Activated CD8-positive, alpha-beta T cell treated with anti-CD3 and anti-CD28 coated beads for 36 hours (primary cell): ENCODE data around the gene COL4A5. TPM values are rescaled to one million over a fixed set of nuclear protein-coding genes. Genes with fewer than 3 reads are reported as not detected.

Source experiments
- ATAC-seq: fragments of 200-7000 bp; cut with Tn5 transposase; one replicate; pipeline ENCODE4 v1.10.0; 2021; ENCODE audit warnings: mild to moderate bottlenecking, moderate library complexity
- CTCF ChIA-PET: fragments of 350-600 bp; sonication (Branson Sonifier 250); formaldehyde crosslinking; loops from one replicate; lab custom pipeline; 2021; ENCODE audit warnings: antibody characterized with exemption; lab: Charles Lee
- POLR2A ChIA-PET: fragments of 350-600 bp; sonication (Branson Sonifier 250); formaldehyde crosslinking; loops from one replicate; lab custom pipeline; 2021; ENCODE audit warnings: antibody characterized with exemption; lab: Charles Lee
- DNase-seq: peaks from one replicate; pipeline ENCODE4 v3.0.0-alpha.2; 2020
- H3K27ac Mint-ChIP-seq: one replicate; pipeline ENCODE4 v1.8.0; 2021; ENCODE audit warnings: mild to moderate bottlenecking, mixed read lengths
- H3K27me3 Mint-ChIP-seq: one replicate; pipeline ENCODE4 v1.8.0; 2021; ENCODE audit warnings: mixed read lengths
- H3K36me3 Mint-ChIP-seq: one replicate; pipeline ENCODE4 v1.8.0; 2021; ENCODE audit warnings: low read depth, mixed read lengths
- H3K4me1 Mint-ChIP-seq: one replicate; pipeline ENCODE4 v1.8.0; 2021; ENCODE audit warnings: low read depth, mixed read lengths
- H3K4me3 Mint-ChIP-seq: one replicate; pipeline ENCODE4 v1.8.0; 2021; ENCODE audit warnings: mild to moderate bottlenecking, moderate library complexity, mixed read lengths
- H3K9me3 Mint-ChIP-seq: one replicate; pipeline ENCODE4 v1.8.0; 2021; ENCODE audit warnings: mixed read lengths
- intact Hi-C: fragments of 100-400 bp; cut with micrococcal nuclease; formaldehyde crosslinking; loops from one replicate; pipeline ENCODE4 v1.10.0; 2022
- total RNA-seq, 2 experiments: library from RNA; stranded (reverse); gene quantifications; one replicate each; pipeline ENCODE4 v1.2.3, GENCODE V29; 2021
- TF ChIP-seq, protein P1 (sequence below): fragments of 200-600 bp; IDR thresholded peaks from one replicate; pipeline ENCODE4 v1.8.0; 2022; ENCODE audit warnings: antibody characterized with exemption, mild to moderate bottlenecking

The COL4A5 gene
- total RNA-seq, 2 experiments from 2014 or later = not detected

DNA sequence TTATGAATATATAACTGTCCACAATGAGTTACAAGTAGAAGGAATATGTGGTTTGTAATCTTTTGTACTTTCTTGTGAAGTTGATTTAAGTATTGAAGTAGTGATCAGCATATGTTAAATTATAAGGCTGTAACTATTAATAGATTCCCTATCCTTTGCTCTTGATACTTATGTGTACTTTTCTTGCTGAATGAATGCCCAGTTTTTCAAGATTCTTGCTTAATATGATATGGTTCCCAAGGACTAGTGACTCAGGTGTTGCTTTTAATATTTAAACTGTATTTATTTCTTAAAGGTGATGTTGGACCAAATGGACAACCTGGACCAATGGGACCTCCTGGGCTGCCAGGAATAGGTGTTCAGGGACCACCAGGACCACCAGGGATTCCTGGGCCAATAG lies 175.0 kb downstream of the COL4A5 start:
- ATAC-seq (no peak), DNase-seq (no peak)
- H3K36me3 Mint-ChIP-seq = no peaks in the 10 kb centered on the region
- no peak overlapping the region for H3K27ac Mint-ChIP-seq
- H3K4me3 Mint-ChIP-seq = no peak overlapping the region
- TF ChIP-seq, protein P1, sequence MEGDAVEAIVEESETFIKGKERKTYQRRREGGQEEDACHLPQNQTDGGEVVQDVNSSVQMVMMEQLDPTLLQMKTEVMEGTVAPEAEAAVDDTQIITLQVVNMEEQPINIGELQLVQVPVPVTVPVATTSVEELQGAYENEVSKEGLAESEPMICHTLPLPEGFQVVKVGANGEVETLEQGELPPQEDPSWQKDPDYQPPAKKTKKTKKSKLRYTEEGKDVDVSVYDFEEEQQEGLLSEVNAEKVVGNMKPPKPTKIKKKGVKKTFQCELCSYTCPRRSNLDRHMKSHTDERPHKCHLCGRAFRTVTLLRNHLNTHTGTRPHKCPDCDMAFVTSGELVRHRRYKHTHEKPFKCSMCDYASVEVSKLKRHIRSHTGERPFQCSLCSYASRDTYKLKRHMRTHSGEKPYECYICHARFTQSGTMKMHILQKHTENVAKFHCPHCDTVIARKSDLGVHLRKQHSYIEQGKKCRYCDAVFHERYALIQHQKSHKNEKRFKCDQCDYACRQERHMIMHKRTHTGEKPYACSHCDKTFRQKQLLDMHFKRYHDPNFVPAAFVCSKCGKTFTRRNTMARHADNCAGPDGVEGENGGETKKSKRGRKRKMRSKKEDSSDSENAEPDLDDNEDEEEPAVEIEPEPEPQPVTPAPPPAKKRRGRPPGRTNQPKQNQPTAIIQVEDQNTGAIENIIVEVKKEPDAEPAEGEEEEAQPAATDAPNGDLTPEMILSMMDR = no peak
- ChIA-PET CTCF (no interaction called here), POLR2A (no interaction called here)
- no peaks in the 10 kb centered on the region for H3K4me1 Mint-ChIP-seq
- intact Hi-C loops = no loop called here
- no peaks in the 10 kb centered on the region for H3K9me3 Mint-ChIP-seq
- no peaks in the 10 kb centered on the region for H3K27me3 Mint-ChIP-seq

DNA sequence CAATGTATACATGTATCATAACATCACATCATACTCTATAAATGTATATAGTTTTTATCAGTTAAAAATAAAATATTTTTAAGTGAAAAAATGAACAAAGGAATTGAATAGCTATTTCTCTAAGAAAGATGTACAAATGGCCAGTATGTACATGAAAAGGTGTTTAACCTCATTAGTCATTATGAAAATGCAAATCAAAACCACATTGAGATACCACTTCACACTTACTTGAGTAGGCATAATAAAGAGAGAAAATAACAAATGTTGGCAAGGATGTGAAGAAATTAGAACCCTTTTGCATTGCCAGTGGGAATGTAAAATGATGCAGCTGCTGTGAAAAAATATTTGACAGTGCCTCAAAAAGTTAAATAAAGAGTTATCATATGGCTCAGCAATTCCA lies 201.2 kb downstream of the COL4A5 start:
- no peaks in the 10 kb centered on the region for H3K4me1 Mint-ChIP-seq
- H3K36me3 Mint-ChIP-seq = no peaks in the 10 kb centered on the region
- no peaks in the 10 kb centered on the region for H3K9me3 Mint-ChIP-seq
- CTCF ChIA-PET = no interaction called here
- ATAC-seq (no peak), DNase-seq (no peak)
- intact Hi-C loops = no loop called here
- no peak overlapping the region for H3K4me3 Mint-ChIP-seq
- no peaks in the 10 kb centered on the region for H3K27me3 Mint-ChIP-seq
- H3K27ac Mint-ChIP-seq = no peak overlapping the region
- POLR2A ChIA-PET = no interaction called here
- TF ChIP-seq, protein P1 = no peak

DNA sequence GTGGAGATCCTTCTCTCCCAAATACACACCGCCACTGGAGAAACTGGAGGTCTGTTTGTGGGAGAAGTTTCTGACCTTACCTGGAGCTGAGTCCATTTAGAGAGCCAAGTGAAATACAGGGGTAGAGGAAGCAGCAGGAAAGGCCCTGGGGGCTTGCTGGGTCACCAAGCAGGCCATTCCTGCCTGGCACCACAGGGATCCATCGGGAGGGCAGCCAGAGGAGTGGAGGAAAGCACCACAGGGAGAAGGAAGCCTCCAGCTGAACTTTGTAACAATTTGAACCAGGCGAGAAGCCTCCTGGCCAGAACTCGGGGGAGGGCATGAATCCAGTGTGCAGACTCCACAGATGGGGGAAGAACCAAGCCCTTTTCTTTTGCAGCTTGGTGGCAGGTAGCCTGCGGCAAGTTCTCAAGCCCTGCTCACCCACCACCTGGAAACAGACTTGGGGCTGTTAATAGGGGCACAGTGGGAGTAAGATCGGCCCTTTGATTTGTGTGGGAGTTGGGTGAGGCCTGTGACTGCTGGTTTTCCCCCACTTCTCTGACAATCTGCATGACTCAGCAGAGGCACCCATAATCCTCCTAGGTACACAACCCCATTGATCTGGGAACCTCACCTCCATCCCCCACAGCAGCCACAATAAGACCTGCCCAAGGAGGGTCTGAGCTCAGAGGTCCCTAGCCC lies 202.1 kb downstream of the COL4A5 start:
- Mint-ChIP-seq H3K9me3 (no peaks in the 10 kb centered on the region), H3K27ac (no peak overlapping the region), H3K36me3 (no peaks in the 10 kb centered on the region), H3K27me3 (no peaks in the 10 kb centered on the region), H3K4me3 (no peak overlapping the region), H3K4me1 (no peaks in the 10 kb centered on the region)
- TF ChIP-seq, protein P1 = no peak
- ChIA-PET POLR2A (no interaction called here), CTCF (no interaction called here)
- DNase-seq (no peak), ATAC-seq (no peak)
- intact Hi-C loops = no loop called here

DNA sequence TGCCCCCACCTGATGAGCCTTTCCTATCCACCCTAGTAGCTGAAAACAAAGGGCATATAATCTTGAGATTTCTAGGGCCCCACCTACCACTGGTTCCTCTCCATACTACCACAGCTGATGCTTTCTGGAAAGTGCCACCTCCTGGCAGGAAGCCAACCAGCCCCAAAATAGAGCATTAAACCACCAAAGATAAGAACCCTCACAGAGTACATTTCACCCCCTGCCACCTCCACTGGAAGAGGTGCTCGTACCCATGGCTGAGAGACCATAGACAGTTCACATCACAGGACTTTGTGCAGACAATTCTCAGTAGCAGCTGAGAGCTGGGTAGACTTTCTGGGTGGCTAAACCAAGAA lies 202.6 kb downstream of the COL4A5 start:
- no peaks in the 10 kb centered on the region for H3K27me3 Mint-ChIP-seq
- no peaks in the 10 kb centered on the region for H3K4me1 Mint-ChIP-seq
- H3K4me3 Mint-ChIP-seq = no peak overlapping the region

DNA sequence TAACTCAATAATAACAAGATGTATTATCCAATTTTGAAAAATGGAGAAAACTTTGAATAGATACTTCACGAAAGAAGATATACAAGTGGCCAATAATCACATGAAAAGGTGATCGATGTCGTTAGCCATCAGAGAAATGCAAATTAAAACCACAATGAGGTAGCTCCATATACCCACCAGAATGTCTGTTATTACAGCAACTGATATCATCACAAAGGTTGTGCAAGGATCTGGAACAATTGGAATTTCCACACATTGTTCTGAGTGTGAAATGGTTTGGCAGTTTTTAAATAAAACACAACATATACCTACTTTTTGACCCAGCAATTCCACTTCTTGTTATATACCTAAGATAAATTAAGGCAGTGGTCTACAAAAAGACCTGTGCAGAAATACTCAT lies 225.1 kb downstream of the COL4A5 start:
- Mint-ChIP-seq H3K4me3 (no peak overlapping the region), H3K27me3 (no peaks in the 10 kb centered on the region), H3K9me3 (no peaks in the 10 kb centered on the region), H3K27ac (no peak overlapping the region), H3K4me1 (no peaks in the 10 kb centered on the region), H3K36me3 (no peaks in the 10 kb centered on the region)
- TF ChIP-seq, protein P1 = no peak
- POLR2A ChIA-PET = no interaction called here
- ATAC-seq (no peak), DNase-seq (no peak)
- intact Hi-C loops = no loop called here
- CTCF ChIA-PET = no interaction called here

More for the DNA sequence above, 202.6 kb downstream of the COL4A5 start:
- intact Hi-C loops = no loop called here
- CTCF ChIA-PET = no interaction called here
- H3K36me3 Mint-ChIP-seq = no peaks in the 10 kb centered on the region
- ATAC-seq = no peak
- POLR2A ChIA-PET = no interaction called here
- no peak overlapping the region for H3K27ac Mint-ChIP-seq
- DNase-seq = no peak
- TF ChIP-seq, protein P1 = no peak
- H3K9me3 Mint-ChIP-seq = no peaks in the 10 kb centered on the region
